SK-N-SH (cell line): ENCODE data around the gene RPL21.

Experiments used
- CTCF ChIP-seq: fragments of 200-600 bp; sonication (generic); IDR thresholded peaks from 2 replicates; pipeline ENCODE4 v1.6.1; 2017; ENCODE audit warnings: antibody characterized with exemption, mild to moderate bottlenecking, moderate library complexity
- FOXJ3 ChIP-seq: sonication (generic); formaldehyde crosslinking; IDR thresholded peaks from 2 replicates; pipeline ENCODE4 v1.5.1; 2020; ENCODE audit warnings: mild to moderate bottlenecking, missing genetic modification reagents
- POLR2AphosphoS5 ChIP-seq: IDR thresholded peaks from 2 replicates; pipeline ENCODE4 v1.6.1; 2012; ENCODE audit warnings: low read depth, low read length
- RAD21 ChIP-seq: IDR thresholded peaks from 2 replicates; pipeline ENCODE4 v1.6.1; 2012; ENCODE audit warnings: mild to moderate bottlenecking, low read length
- TAF1 ChIP-seq: IDR thresholded peaks from 2 replicates; pipeline ENCODE4 v1.6.1; 2012; ENCODE audit warnings: low read depth, mild to moderate bottlenecking, low read length, moderate library complexity, borderline replicate concordance
- TF ChIP-seq, protein P1 (sequence below): IDR thresholded peaks from 2 replicates; pipeline ENCODE4 v1.4.0; 2012; ENCODE audit warnings: low read depth

GRCh38 chr13:27252467-27252866 is 1.1 kb downstream of the RPL21 start:
- no peak for TF ChIP-seq CTCF
- no peak for TF ChIP-seq TAF1
- no peak for TF ChIP-seq RAD21
- TF ChIP-seq FOXJ3 = no peak
- TF ChIP-seq, protein P1, sequence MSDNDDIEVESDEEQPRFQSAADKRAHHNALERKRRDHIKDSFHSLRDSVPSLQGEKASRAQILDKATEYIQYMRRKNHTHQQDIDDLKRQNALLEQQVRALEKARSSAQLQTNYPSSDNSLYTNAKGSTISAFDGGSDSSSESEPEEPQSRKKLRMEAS = no peak
- TF ChIP-seq POLR2AphosphoS5 = no peak
